ENCODE data around the gene COA1.

- TF ChIP-seq FOXS1 (CRISPR knock-in tag; IDR thresholded peaks at IDR 0.05), result no peak
- no peak for TF ChIP-seq CTCF (IDR thresholded peaks at IDR 0.05)
- TF ChIP-seq RAD21 (conservative IDR thresholded peaks at IDR 0.05 in 1 of 2, IDR thresholded peaks at IDR 0.05 in 1 of 2), result no peak
- TF ChIP-seq HOXA7 (CRISPR knock-in tag; IDR thresholded peaks at IDR 0.05), result no peak
- TF ChIP-seq POLR2A (IDR thresholded peaks at IDR 0.05; ENCODE audit: low read length), result no peak
- no peak for TF ChIP-seq ELK1 (IDR thresholded peaks at IDR 0.05; ENCODE audit: low read depth, low read length)
- TF ChIP-seq TP53 (CRISPR knock-in tag; IDR thresholded peaks at IDR 0.05), result no peak
- TF ChIP-seq PBX3 (IDR thresholded peaks at IDR 0.05), result no peak
- 0 out of 4 replicates have a peak, but pooled peaks have one; percentile 19 to 44 for TF ChIP-seq CEBPB (IDR thresholded peaks at IDR 0.05)
- no peak for TF ChIP-seq MAFK (IDR thresholded peaks at IDR 0.05; ENCODE audit: partially characterized antibody)
- no peak for TF ChIP-seq CBX8 (IDR thresholded peaks at IDR 0.05)
- no peak for TF ChIP-seq CHD2 (IDR thresholded peaks at IDR 0.05; ENCODE audit: low read length, partially characterized antibody)
- TF ChIP-seq EP300 (IDR thresholded peaks at IDR 0.05), result no peak
- TF ChIP-seq REST (IDR thresholded peaks at IDR 0.05), result no peak
These were observed 6.7 kb upstream of the COA1 start for GRCh38 chr7:43735802-43736603.

Data from A549 (cell line).